HG02943 (cell line): ENCODE measurements around the gene ZNF618.

ENCODE experiments used
- ATAC-seq: cut with Tn5 transposase; IDR thresholded peaks from one replicate; pipeline ENCODE4 v1.9.1; 2021; ENCODE audit warnings: mild to moderate bottlenecking, low read depth, moderate library complexity; ENCODE audit not compliant: unreplicated experiment

Gene ZNF618

GRCh38 chr9:113882181-113882580 is 6.1 kb downstream of the ZNF618 start:
- ATAC-seq: no peak

- no peak for ATAC-seq
Observed at GRCh38 chr9:113882636-113883164, 6.6 kb downstream of the ZNF618 start.

GRCh38 chr9:113885183-113886025 is 9.3 kb downstream of the ZNF618 start:
- ATAC-seq: no peak

GRCh38 chr9:113886026-113886369 is 9.9 kb downstream of the ZNF618 start:
- ATAC-seq: no peak

GRCh38 chr9:113886466-113886865 is 10.4 kb downstream of the ZNF618 start:
- no peak for ATAC-seq

- ATAC-seq: no peak
Observed at GRCh38 chr9:113886933-113887332, 10.8 kb downstream of the ZNF618 start.

GRCh38 chr9:113887436-113887835 is 11.3 kb downstream of the ZNF618 start:
- no peak for ATAC-seq

GRCh38 chr9:113888336-113888735 is 12.2 kb downstream of the ZNF618 start:
- no peak for ATAC-seq

GRCh38 chr9:113888976-113889375 is 12.9 kb downstream of the ZNF618 start:
- ATAC-seq: no peak

- ATAC-seq: no peak
Observed at GRCh38 chr9:113890704-113891103, 14.6 kb downstream of the ZNF618 start.

GRCh38 chr9:113892861-113893491 is 16.9 kb downstream of the ZNF618 start:
- no peak for ATAC-seq

GRCh38 chr9:113894166-113894565 is 18.1 kb downstream of the ZNF618 start:
- ATAC-seq: no peak

- no peak for ATAC-seq
Observed at GRCh38 chr9:113895526-113895925, 19.4 kb downstream of the ZNF618 start.

- no peak for ATAC-seq
Observed at GRCh38 chr9:113896713-113897112, 20.6 kb downstream of the ZNF618 start.

GRCh38 chr9:113898151-113898550 is 22.0 kb downstream of the ZNF618 start:
- ATAC-seq: no peak

- no peak for ATAC-seq
Observed at GRCh38 chr9:113898596-113898995, 22.5 kb downstream of the ZNF618 start.

GRCh38 chr9:113899205-113899604 is 23.1 kb downstream of the ZNF618 start:
- no peak for ATAC-seq

- no peak for ATAC-seq
Observed at GRCh38 chr9:113901221-113901688, 25.1 kb downstream of the ZNF618 start.

- no peak for ATAC-seq
Observed at GRCh38 chr9:113903514-113904077, 27.5 kb downstream of the ZNF618 start.

GRCh38 chr9:113906411-113907110 is 30.5 kb downstream of the ZNF618 start:
- no peak for ATAC-seq

- ATAC-seq: no peak
Observed at GRCh38 chr9:113907282-113907681, 31.2 kb downstream of the ZNF618 start.
